Mesodermal cell (in vitro differentiated cells): Measurements from ENCODE around the gene REXO1.

Experiments
- H3K27ac ChIP-seq: 2 replicates; pipeline ENCODE4 v1.7.0; 2013; ENCODE audit warnings: mild to moderate bottlenecking, low read depth, low read length, moderate library complexity; ENCODE audit not compliant: severe bottlenecking
- H3K36me3 ChIP-seq: 2 replicates; pipeline ENCODE4 v1.7.1; 2013; ENCODE audit warnings: mild to moderate bottlenecking, low read length, moderate library complexity; ENCODE audit not compliant: control insufficient read depth, insufficient read depth
- H3K4me1 ChIP-seq: one replicate; pipeline ENCODE4 v1.7.1; 2013; ENCODE audit warnings: mild to moderate bottlenecking, low read length; ENCODE audit not compliant: insufficient read depth, control insufficient read depth, poor library complexity, severe bottlenecking
- H3K4me3 ChIP-seq: 2 replicates; pipeline ENCODE4 v1.7.0; 2013; ENCODE audit warnings: low read length, control low read depth, mild to moderate bottlenecking; ENCODE audit not compliant: insufficient read depth, poor library complexity, severe bottlenecking; ENCODE audit errors: extremely low read depth
- H3K9me3 ChIP-seq: 2 replicates; pipeline ENCODE4 v1.7.1; 2013; ENCODE audit warnings: mild to moderate bottlenecking, low read length, moderate library complexity; ENCODE audit not compliant: control insufficient read depth
- WGBS, 2 experiments: methylation state at CpG; one replicate each; pipeline ENCODE4 v1.1.5; 2013; ENCODE audit warnings: missing lambda C conversion rate in 2 of 2; ENCODE audit not compliant: insufficient coverage in 2 of 2; 5-methylcytosine and 5-hydroxymethylcytosine counted together

REXO1 gene

DNA sequence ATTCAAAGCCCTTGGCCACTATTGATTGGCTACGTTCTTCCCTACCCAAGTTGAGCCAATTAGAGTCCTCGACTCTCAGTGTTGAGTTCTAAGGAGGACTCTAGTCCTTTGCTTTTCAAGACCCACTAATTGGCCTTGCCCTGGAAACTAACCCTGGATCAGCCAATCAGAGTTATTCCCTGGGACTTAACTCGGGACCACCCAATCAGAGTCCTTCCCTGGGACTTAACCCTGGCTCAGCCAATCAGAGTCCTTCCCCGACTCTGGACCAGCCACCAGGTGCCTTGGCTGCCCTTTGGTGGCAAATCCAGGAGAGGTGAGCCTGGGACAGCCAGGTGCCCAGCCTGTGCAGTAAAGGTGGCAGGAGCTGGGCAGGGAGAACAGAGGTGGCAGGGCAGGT, 64.9 kb downstream of the REXO1 start:
- H3K9me3 ChIP-seq: peaks cover 7% of the 10 kb centered on the region
- no peak overlapping the region for H3K4me3 ChIP-seq
- H3K27ac ChIP-seq: no peak overlapping the region
- H3K4me1 ChIP-seq: no peaks in the 10 kb centered on the region
- WGBS, 2 experiments: 69 to 96% methylated on average over 2 to 4 of the region's 4 CpGs
- no peaks in the 10 kb centered on the region for H3K36me3 ChIP-seq

DNA sequence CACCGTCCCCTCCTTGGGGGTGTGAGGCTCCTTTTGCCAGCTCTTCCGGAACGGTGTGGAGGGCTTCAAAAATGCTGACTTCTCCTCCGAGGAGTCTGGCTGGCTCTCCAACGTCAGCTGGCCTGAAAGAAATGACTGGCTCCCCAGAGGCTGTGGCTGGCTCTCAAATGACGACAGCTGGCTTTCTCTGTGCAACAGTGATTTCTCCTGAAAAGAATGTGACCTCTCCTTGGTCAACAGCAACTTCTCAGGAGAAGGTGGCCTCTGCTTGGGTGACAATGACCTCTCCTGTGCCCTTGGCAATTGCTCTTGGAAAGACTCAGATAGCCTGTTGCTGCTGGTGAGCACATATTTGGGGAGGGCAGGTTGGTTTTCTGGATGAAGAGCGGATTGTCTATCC, 65.8 kb downstream of the REXO1 start:
- Histone ChIP-seq H3K4me3 (no peak overlapping the region), H3K36me3 (no peaks in the 10 kb centered on the region), H3K27ac (no peak overlapping the region), H3K4me1 (no peaks in the 10 kb centered on the region), H3K9me3 (peaks cover 7% of the 10 kb centered on the region)
- 87 to 96% methylated on average over 5 to 7 of the region's 7 CpGs for WGBS, 2 experiments

DNA sequence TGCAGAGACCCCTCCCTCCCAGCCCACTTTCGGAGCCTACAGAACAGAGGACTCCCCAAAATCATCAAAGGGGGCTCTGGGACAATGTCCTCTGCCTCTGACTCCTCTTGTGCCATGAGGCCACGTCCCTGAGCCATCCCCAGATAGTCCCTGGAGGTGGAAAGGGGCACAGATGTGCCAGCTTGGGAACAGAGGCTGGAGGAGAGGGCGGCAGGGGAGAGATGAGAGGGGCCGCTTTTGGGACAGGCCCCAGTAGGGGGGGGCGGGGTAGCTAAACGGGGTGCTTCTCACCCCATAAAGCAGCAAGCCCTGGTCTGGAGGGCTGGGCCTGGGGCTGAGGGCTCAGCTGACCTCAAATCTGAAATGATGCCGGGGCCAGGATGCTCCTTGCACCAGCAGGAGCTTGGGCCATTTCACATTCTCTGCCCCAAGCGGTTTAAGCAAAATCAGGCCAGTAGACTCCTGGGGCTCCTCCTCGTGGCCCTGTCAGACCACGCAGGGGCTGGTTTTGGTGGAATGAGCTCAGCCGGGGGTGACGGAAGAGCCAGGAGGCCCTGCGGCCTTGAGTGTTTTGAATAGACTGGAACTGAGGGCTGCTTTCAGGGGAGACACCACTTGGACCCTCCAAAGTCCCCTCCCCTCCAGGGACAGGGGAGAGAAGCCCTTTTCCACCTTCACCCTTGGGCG, 67.9 kb downstream of the REXO1 start:
- Histone ChIP-seq H3K27ac (no peak overlapping the region), H3K4me1 (no peaks in the 10 kb centered on the region), H3K4me3 (no peak overlapping the region), H3K36me3 (no peaks in the 10 kb centered on the region), H3K9me3 (peaks cover 9% of the 10 kb centered on the region)
- WGBS, 2 experiments: 45 to 60% methylated on average over 7 to 10 of the region's 14 CpGs

DNA sequence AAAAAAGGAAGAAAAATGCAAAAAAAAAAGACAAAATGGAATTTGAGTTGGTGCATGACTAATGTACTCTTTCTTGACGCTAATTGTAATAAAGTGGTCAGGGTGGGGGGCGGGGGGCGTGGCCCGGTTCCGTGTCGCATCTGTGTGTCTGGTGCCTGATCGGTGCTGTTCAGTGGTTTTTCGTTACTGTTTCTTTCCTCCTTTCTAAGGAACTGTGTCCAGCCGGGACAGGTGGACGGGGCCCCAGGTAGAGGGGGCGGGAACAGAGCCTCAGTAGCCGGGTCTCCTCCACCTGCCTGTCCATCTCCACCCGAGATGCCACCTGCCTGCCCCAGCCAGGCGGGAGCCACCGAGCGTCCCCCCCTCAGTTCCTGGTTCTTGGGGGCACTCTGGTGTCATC, 68.7 kb downstream of the REXO1 start:
- H3K4me3 ChIP-seq: no peak overlapping the region
- 37 to 43% methylated on average over 10 to 16 of the region's 16 CpGs for WGBS, 2 experiments
- no peaks in the 10 kb centered on the region for H3K36me3 ChIP-seq
- peaks cover 13% of the 10 kb centered on the region for H3K9me3 ChIP-seq
- H3K27ac ChIP-seq: no peak overlapping the region
- no peaks in the 10 kb centered on the region for H3K4me1 ChIP-seq

DNA sequence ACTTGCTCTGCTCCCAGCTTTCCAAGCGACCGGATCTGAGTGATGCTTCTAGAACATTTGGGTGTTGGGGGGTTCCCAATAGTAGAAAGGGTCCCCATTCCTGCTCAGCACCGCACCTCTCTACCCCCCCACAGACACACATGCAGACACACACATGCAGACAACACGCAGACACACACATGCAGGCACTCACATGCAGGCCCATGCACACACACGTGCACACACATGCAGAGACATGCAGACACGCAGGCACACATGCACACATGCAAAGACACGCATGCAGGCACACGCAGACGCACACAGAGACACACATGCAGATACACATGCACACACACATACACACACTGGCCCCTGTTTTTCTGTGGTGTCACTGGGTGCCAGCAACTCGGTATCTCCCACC, 71.1 kb downstream of the REXO1 start:
- H3K4me3 ChIP-seq: no peak overlapping the region
- H3K27ac ChIP-seq: no peak overlapping the region
- no peaks in the 10 kb centered on the region for H3K36me3 ChIP-seq
- no peaks in the 10 kb centered on the region for H3K4me1 ChIP-seq
- H3K9me3 ChIP-seq: peaks cover 9% of the 10 kb centered on the region
- 54 to 76% methylated on average over 7 of the region's 10 CpGs for WGBS, 2 experiments

DNA sequence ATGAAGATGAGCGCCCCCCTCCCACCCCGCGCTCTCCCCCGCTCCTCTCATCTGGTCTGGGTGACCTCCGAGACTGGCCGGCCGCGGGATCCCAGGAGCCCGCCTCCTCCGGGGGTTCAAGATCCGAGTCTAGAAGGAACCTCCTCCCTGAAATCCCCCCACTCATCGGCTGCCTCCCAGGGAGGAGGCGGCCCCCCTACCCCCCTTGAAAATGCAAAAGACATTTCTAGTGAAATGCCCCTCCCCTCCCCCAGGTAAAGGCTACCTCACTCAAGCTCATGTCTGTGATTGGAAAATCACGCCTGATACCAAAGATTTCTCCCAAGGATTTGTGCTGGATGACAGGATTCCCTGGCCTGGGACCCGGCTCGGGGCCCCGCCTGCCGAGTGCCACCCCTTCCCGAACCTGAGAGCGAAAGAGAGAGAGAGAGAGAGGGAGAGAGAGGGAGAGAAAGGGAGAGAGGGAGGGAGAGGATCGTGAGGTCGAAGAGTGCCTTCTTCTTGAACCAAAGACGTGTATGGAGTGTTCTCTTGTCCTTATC, 71.6 kb downstream of the REXO1 start:
- Histone ChIP-seq H3K9me3 (peaks cover 6% of the 10 kb centered on the region), H3K27ac (no peak overlapping the region), H3K4me1 (no peaks in the 10 kb centered on the region), H3K36me3 (no peaks in the 10 kb centered on the region), H3K4me3 (no peak overlapping the region)
- WGBS, 2 experiments: 5 to 9% methylated on average over 8 to 11 of the region's 23 CpGs

DNA sequence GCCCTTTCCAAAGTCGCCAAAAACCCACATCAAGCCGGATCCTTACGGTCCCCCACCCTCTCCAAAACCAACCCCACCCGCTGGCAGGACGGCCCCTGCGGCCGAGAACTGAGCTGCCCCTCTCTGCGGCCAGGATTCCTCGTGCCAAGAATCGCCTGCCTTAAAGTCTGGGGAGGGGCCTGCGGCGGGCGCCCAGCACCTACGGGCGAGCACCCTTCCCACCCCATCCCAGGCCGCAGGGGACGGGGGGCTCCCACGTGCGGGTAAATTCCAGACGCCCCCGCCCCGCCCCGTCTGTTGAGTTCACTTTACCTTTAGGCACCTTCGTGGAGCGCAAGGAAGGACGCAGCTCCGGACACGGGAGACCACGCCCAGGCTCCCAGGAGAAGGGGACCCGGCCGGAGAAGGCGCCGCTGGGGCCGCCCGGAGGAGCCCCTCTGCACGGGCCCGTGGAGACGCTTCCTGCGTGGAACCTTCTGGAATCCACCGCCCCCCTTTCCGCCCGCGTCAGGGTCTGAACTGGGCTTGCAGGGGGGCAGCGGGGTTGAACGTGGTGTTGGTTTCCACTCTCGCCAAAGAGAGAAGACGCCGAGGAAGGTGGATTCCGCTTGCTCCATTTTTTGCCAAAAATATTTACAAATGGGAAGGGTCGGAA, 72.2 kb downstream of the REXO1 start:
- H3K27ac ChIP-seq: no peak overlapping the region
- H3K36me3 ChIP-seq: no peaks in the 10 kb centered on the region
- 4 to 5% methylated on average over 28 to 39 of the region's 50 CpGs for WGBS, 2 experiments
- no peaks in the 10 kb centered on the region for H3K4me1 ChIP-seq
- no peak overlapping the region for H3K4me3 ChIP-seq
- H3K9me3 ChIP-seq: peaks cover 12% of the 10 kb centered on the region

DNA sequence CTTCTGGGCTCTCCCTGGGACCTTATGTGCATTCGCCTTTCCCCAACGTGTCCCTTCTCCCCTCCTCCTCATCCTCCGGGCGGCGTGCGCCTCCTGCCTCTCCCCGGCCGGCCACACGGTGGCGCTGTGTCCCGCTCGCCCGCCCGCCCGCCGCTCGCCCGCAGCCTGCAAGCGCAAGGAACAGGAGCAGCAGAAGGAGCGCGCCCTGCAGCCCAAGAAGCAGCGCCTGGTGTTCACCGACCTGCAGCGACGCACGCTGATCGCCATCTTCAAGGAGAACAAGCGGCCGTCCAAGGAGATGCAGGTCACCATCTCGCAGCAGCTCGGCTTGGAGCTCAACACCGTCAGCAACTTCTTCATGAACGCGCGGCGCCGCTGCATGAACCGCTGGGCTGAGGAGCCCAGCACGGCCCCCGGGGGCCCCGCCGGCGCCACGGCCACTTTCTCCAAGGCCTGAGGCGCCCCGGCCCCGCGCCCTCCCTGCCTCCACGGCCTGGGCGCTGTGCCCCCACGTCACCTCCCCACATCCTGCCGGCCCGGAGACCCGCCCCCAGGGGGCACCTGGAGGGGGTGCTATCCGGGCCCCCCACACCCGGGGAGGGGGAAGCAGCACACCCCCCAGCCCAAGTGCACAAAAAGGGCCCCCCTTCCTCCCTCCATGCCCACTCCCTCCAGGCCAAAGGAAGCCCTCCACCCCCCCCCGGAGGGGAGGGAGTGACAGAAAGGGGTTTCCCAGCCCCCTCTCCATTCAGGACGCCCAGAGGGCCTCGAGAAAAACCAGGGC, 73.1 kb downstream of the REXO1 start:
- WGBS, 2 experiments: 5 to 6% methylated on average over 36 of the region's 59 CpGs
- Histone ChIP-seq H3K9me3 (peaks cover 21% of the 10 kb centered on the region), H3K4me1 (no peaks in the 10 kb centered on the region), H3K36me3 (no peaks in the 10 kb centered on the region), H3K27ac (no peak overlapping the region), H3K4me3 (no peak overlapping the region)

DNA sequence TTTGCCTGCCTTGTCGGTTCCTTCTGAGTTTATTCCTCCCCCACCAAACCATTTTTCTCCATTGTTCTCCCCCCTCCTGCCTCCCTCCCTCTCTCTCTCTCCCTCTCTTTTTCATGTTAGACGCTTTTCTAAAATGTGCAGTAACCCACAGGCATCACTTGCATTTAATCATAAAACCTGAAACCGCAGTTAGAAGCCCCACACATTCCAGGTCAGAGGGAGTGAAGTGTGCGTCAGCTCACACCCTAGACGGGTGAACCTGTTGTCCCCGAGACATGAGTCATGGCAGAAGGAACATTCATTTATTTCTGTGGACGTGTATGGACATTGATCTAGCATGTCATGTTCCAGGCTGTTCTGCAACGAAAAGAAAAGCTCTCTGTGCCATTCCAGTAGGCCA, 75.1 kb downstream of the REXO1 start:
- H3K4me3 ChIP-seq: no peak overlapping the region
- H3K4me1 ChIP-seq: no peaks in the 10 kb centered on the region
- H3K36me3 ChIP-seq: no peaks in the 10 kb centered on the region
- H3K9me3 ChIP-seq: peaks cover 22% of the 10 kb centered on the region
- no peak overlapping the region for H3K27ac ChIP-seq
- WGBS, 2 experiments: 73 to 86% methylated on average over 7 of the region's 8 CpGs

DNA sequence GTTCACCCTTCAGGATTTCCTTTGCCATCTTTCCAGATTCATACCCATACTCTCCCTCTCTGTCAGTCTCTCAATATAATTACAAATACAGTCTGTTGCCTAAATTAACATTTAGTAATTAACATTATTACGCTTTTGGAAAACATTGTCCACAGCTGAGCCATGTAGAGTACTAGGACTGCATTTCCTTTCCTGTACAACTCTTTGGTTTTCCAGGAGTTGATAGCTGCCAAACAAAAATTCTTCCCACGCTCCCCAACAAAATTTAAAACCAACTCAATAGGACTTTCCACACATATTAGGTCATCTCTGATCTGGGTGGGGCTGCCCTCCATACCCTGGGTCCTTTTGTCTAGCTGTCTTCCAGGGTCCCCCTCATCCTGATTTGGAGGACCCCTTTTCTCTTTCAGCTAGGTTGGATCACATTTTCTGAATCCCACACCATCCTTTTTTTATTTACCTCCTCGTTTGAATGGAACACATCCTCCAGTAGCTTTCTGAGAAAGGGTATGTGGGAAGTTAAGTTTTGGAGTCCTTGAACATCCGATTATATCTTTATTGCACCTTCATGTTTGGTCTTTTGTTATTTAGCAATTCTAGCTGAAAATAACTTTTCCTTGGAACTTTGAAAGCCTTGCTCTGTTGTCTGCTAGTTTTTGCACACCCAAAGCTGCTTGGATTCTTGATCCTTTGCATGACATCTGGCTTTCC, 77.3 kb downstream of the REXO1 start:
- Histone ChIP-seq H3K4me1 (peaks cover 5% of the 10 kb centered on the region), H3K36me3 (no peaks in the 10 kb centered on the region), H3K27ac (no peak overlapping the region), H3K4me3 (no peak overlapping the region), H3K9me3 (peaks cover 22% of the 10 kb centered on the region)
- WGBS, 2 experiments: 84 to 89% methylated on average over 2 of the region's 4 CpGs
